Keratinocyte (primary cell): ENCODE results near the gene PRIMPOL.

Experiments used
- CTCF ChIP-seq, 3 experiments: IDR thresholded peaks in 1 of 3; conservative IDR thresholded peaks in 1 of 3; optimal IDR thresholded peaks in 1 of 3; 2 replicates in 2 of 3; 3 replicates in 1 of 3; pipeline versions ENCODE3 to v1.5.1; 2011; ENCODE audit warnings: low read length in 3 of 3, mild to moderate bottlenecking in 3 of 3, moderate library complexity in 2 of 3, control low read depth in 1 of 3, inconsistent platforms in 1 of 3; ENCODE audit not compliant: insufficient read depth in 2 of 3; ENCODE audit errors: extremely low read depth in 1 of 3
- EZH2 ChIP-seq: IDR thresholded peaks from one replicate; pipeline ENCODE4 v1.6.1; 2012; ENCODE audit warnings: inconsistent platforms, mild to moderate bottlenecking, low read length, moderate library complexity

- TF ChIP-seq CTCF (optimal IDR thresholded peaks at IDR 0.05 in 1 of 3, IDR thresholded peaks at IDR 0.05 in 1 of 3, conservative IDR thresholded peaks at IDR 0.05 in 1 of 3; ENCODE audit: extremely low read depth in 1 of 3, insufficient read depth in 2 of 3, low read length in 3 of 3) (no peak), EZH2 (no peak)
Observed at GRCh38 chr4:184699941-184700340, 50.4 kb downstream of the PRIMPOL start.
